HepG2 (cell line): ENCODE results near the gene CHDH. TPM values are rescaled to one million over a fixed set of nuclear protein-coding genes. Genes with fewer than 3 reads are reported as not detected.

Source experiments
- ATAC-seq: fragments of 200-7000 bp; cut with Tn5 transposase; 3 replicates; pipeline ENCODE4 v1.9.1; 2020; ENCODE audit warnings: mild to moderate bottlenecking, moderate library complexity
- BruUV-seq: library from RNA; stranded (reverse); fragments of 400-500 nt; replicated peaks from 2 replicates; lab custom pipeline; 2021; lab: Mats Ljungman, UMichigan
- CTCF ChIA-PET: fragments of 300-600 bp; formaldehyde crosslinking; extraction: SDS; loops from one replicate; lab custom pipeline; 2021; ENCODE audit warnings: low total read pairs, inconsistent platforms, low intra/inter-chr PET ratio; lab: Yijun Ruan, JAX
- POLR2A ChIA-PET: fragments of 350-600 bp; sonication (Branson Sonifier 250); formaldehyde crosslinking; loops from one replicate; lab custom pipeline; 2020; ENCODE audit warnings: antibody characterized with exemption, inconsistent platforms; lab: Yijun Ruan, JAX
- DNase-seq: peaks from one replicate; pipeline ENCODE4 v3.0.0-alpha.2; 2015; ENCODE audit warnings: low spot score
- FAIRE-seq: peaks from 3 replicates; lab custom pipeline; 2011; peaks lifted over from hg19 to GRCh38; lab: Jason Lieb, UNC
- H2AFZ ChIP-seq: one replicate; pipeline ENCODE4 v1.6.1; 2011; ENCODE audit warnings: low read length, inconsistent platforms
- H3K27ac ChIP-seq: fragments of 300-600 bp; 3 replicates; pipeline ENCODE4 v1.8.0; 2011; ENCODE audit warnings: mixed run types, mild to moderate bottlenecking, mixed read lengths, low read length, inconsistent platforms; ENCODE audit not compliant: insufficient read depth; ENCODE audit errors: extremely low read length
- H3K27me3 ChIP-seq, 2 experiments: fragments of 200-600 bp in 1 of 2; 2 replicates in 1 of 2; 3 replicates in 1 of 2; pipeline versions ENCODE4 v1.6.0 to v1.8.0; 2011; ENCODE audit warnings: low read length in 2 of 2, mild to moderate bottlenecking in 2 of 2, moderate library complexity in 2 of 2, inconsistent platforms in 1 of 2; ENCODE audit not compliant: insufficient read depth in 2 of 2, control insufficient read depth in 1 of 2
- H3K36me3 ChIP-seq, 2 experiments: fragments of 200-600 bp in 1 of 2; replicated peaks in 1 of 2; 2 replicates in 1 of 2; 3 replicates in 1 of 2; pipeline versions ENCODE4 v1.5.1 to v1.8.0; 2011; ENCODE audit warnings: low read length in 2 of 2, inconsistent platforms in 1 of 2; ENCODE audit not compliant: insufficient read depth in 2 of 2, control insufficient read depth in 1 of 2
- H3K4me1 ChIP-seq: 2 replicates; pipeline ENCODE4 v1.5.1; 2012; ENCODE audit warnings: low read length, inconsistent platforms; ENCODE audit not compliant: insufficient read depth
- H3K4me2 ChIP-seq: 2 replicates; pipeline ENCODE4 v1.6.0; 2011; ENCODE audit warnings: low read depth, low read length, inconsistent platforms
- H3K4me3 ChIP-seq, 3 experiments: fragments of 200-600 bp in 1 of 3; sonication (generic), shearing (Covaris generic) in 1 of 3; replicated peaks in 1 of 3; 2 replicates each; pipeline ENCODE4 v1.5.1; 2011 to 2016; ENCODE audit warnings: low read length in 3 of 3, inconsistent platforms in 2 of 3, low read depth in 2 of 3, mild to moderate bottlenecking in 2 of 3, control low read depth in 1 of 3, mixed read lengths in 1 of 3; ENCODE audit not compliant: insufficient read depth in 1 of 3
- H3K79me2 ChIP-seq: one replicate; pipeline ENCODE4 v1.6.1; 2011; ENCODE audit warnings: low read length, inconsistent platforms; ENCODE audit not compliant: insufficient read depth
- H3K9ac ChIP-seq: 2 replicates; pipeline ENCODE4 v1.6.0; 2011; ENCODE audit warnings: mild to moderate bottlenecking, low read depth, low read length, inconsistent platforms; ENCODE audit not compliant: insufficient read depth
- H3K9me3 ChIP-seq: 2 replicates; pipeline ENCODE4 v1.5.1; 2012; ENCODE audit warnings: mild to moderate bottlenecking, low read length
- H4K20me1 ChIP-seq: 2 replicates; pipeline ENCODE4 v1.6.0; 2011; ENCODE audit warnings: inconsistent platforms, mild to moderate bottlenecking, low read length, moderate library complexity; ENCODE audit not compliant: insufficient read depth
- CBFB ChIP-seq: sonication (generic); formaldehyde crosslinking; IDR thresholded peaks from 2 replicates; pipeline ENCODE4 v1.4.0; 2020; ENCODE audit warnings: missing genetic modification reagents
- ESRRA ChIP-seq: sonication (generic); formaldehyde crosslinking; IDR thresholded peaks from 2 replicates; pipeline ENCODE4 v1.5.1; 2020; ENCODE audit warnings: mild to moderate bottlenecking, low read depth, missing genetic modification reagents
- FOXO4 ChIP-seq: sonication (generic); formaldehyde crosslinking; conservative IDR thresholded peaks from 2 replicates; pipeline ENCODE4 v1.8.1; 2023; ENCODE audit warnings: missing genetic modification reagents
- HOXA9 ChIP-seq: sonication (generic); formaldehyde crosslinking; IDR thresholded peaks from 2 replicates; pipeline ENCODE4 v1.8.1; 2022; ENCODE audit warnings: missing genetic modification reagents, mild to moderate bottlenecking, moderate library complexity, borderline replicate concordance
- MAFK ChIP-seq, 2 experiments: IDR thresholded peaks in 1 of 2; conservative IDR thresholded peaks in 1 of 2; 2 replicates each; pipeline ENCODE4 v1.6.1; 2011; ENCODE audit warnings: improper control_type of control experiment in 2 of 2, low read length in 2 of 2
- YEATS4 ChIP-seq: sonication (generic); formaldehyde crosslinking; IDR thresholded peaks from 2 replicates; pipeline ENCODE4 v1.4.0; 2020; ENCODE audit warnings: missing genetic modification reagents, borderline replicate concordance
- ZBTB21 ChIP-seq: sonication (generic); formaldehyde crosslinking; IDR thresholded peaks from 2 replicates; pipeline ENCODE4 v1.4.0; 2020; ENCODE audit warnings: missing genetic modification reagents
- ZBTB7A ChIP-seq: sonication (generic); formaldehyde crosslinking; IDR thresholded peaks from 2 replicates; pipeline ENCODE4 v1.8.0; 2022; ENCODE audit warnings: mild to moderate bottlenecking, missing genetic modification reagents
- ZBTB8A ChIP-seq: sonication (generic); formaldehyde crosslinking; IDR thresholded peaks from 2 replicates; pipeline ENCODE4 v1.4.0; 2020; ENCODE audit warnings: mild to moderate bottlenecking, low read depth, missing genetic modification reagents, borderline replicate concordance
- ZNF543 ChIP-seq: sonication (generic); formaldehyde crosslinking; IDR thresholded peaks from 2 replicates; pipeline ENCODE4 v1.4.0; 2020; ENCODE audit warnings: mild to moderate bottlenecking, missing genetic modification reagents
- WGBS: methylation state at CpG from one replicate; pipeline ENCODE4 v1.1.6; 2017; ENCODE audit warnings: low lambda C conversion rate; 5-methylcytosine and 5-hydroxymethylcytosine counted together
- in situ Hi-C: cut with HindIII; loops from 2 replicates; pipeline ENCODE4 v1.10.0; 2017; ENCODE audit warnings: low pct_unique_long_range_greater_than_20kb; ENCODE audit not compliant: extremely low pct_ligation_motif_present
- intact Hi-C: fragments of 100-400 bp; cut with micrococcal nuclease; formaldehyde crosslinking; loops from one replicate; pipeline ENCODE4 v1.10.0; 2022; ENCODE audit not compliant: unreplicated experiment
- polyA plus RNA-seq, 8 experiments: library from polyadenylated mRNA; depleted of rRNA in 3 of 8; stranded (reverse) in 7 of 8; unstranded in 1 of 8; fragments of >200 nt; fragmentation: Illumina TruSeq in 4 of 8; extraction: Trizol in 4 of 8; gene quantifications; 2 replicates each; pipeline versions ENCODE4 v1.2.1 to v1.2.3, GENCODE V29; 2011 to 2016; ENCODE audit warnings: low read depth in 4 of 8, missing spikeins in 1 of 8, mixed read lengths in 1 of 8; ENCODE audit not compliant: insufficient read depth in 1 of 8
- total RNA-seq, 5 experiments: library from RNA; depleted of rRNA; stranded (reverse); fragments of >200 nt; fragmentation: Illumina TruSeq; extraction: Trizol; gene quantifications; 2 replicates each; pipeline ENCODE4 v1.2.3, GENCODE V29; 2016; ENCODE audit warnings: low read depth in 1 of 5

Gene CHDH
- total and polyA plus RNA-seq, 2 of the 13 experiments (the other 11 are each of a cell fraction or from before 2014, with no cell fraction given): 28.1 to 48.9 TPM

- Histone ChIP-seq H3K4me1 (no peaks in the 10 kb centered on the region), H2AFZ (no peak overlapping the region), H3K9me3 (no peaks in the 10 kb centered on the region), H3K79me2 (no peaks in the 10 kb centered on the region), H3K27me3 (peaks cover 0 to 1% of the 10 kb centered on the region in 2 experiments; a peak in 1 of 5 replicates), H3K36me3 (no peaks in the 10 kb centered on the region), H4K20me1 (no peaks in the 10 kb centered on the region), H3K4me2 (no peak overlapping the region), H3K9ac (no peak overlapping the region), H3K4me3 (no peak overlapping the region), H3K27ac (no peak overlapping the region)
- POLR2A ChIA-PET: no interaction called here
- ATAC-seq (no peak), DNase-seq (no peak), FAIRE-seq (no peak)
- CTCF ChIA-PET: no interaction called here
- WGBS: 48% methylated on average over 9 of the region's 9 CpGs
- in situ Hi-C loops: no loop called here
- BruUV-seq: no TSS peak
- intact Hi-C loops: no loop called here
- TF ChIP-seq MAFK (conservative IDR thresholded peaks at IDR 0.05 in 1 of 2, IDR thresholded peaks at IDR 0.05 in 1 of 2; ENCODE audit: low read length in 2 of 2) (0 out of 4 replicates have a peak, but pooled peaks of 1 of the 2 experiments have one; percentile 38), ZBTB21 (no peak)
Observed at GRCh38 chr3:53776494-53777101, 69.6 kb downstream of the CHDH start.

- no peak overlapping the region for H2AFZ ChIP-seq
- CTCF ChIA-PET: no interaction called here
Observed at GRCh38 chr3:53775834-53776251, 70.4 kb downstream of the CHDH start.

More at GRCh38 chr3:53775834-53776251, 70.4 kb downstream of the CHDH start:
- POLR2A ChIA-PET: no interaction called here
- Histone ChIP-seq H3K36me3 (no peaks in the 10 kb centered on the region), H3K4me1 (no peaks in the 10 kb centered on the region), H3K9me3 (no peaks in the 10 kb centered on the region), H4K20me1 (no peaks in the 10 kb centered on the region), H3K4me2 (no peak overlapping the region), H3K27me3 (peaks cover 0 to 1% of the 10 kb centered on the region in 2 experiments; a peak in 1 of 5 replicates), H3K9ac (no peak overlapping the region), H3K4me3 (no peak overlapping the region), H3K27ac (no peak overlapping the region), H3K79me2 (no peaks in the 10 kb centered on the region)
- in situ Hi-C loops: no loop called here
- TF ChIP-seq FOXO4 (no peak), ESRRA (CRISPR knock-in tag) (no peak), MAFK (conservative IDR thresholded peaks at IDR 0.05 in 1 of 2, IDR thresholded peaks at IDR 0.05 in 1 of 2; ENCODE audit: low read length in 2 of 2) (no peak), ZBTB8A (CRISPR knock-in tag) (no peak), HOXA9 (no peak), ZBTB7A (no peak), ZNF543 (CRISPR knock-in tag) (no peak), CBFB (CRISPR knock-in tag) (no peak), YEATS4 (CRISPR knock-in tag) (no peak)
- WGBS: 54% methylated on average over 5 of the region's 5 CpGs
- intact Hi-C loops: no loop called here
- BruUV-seq: no TSS peak
- FAIRE-seq: no peak
- peak; percentile 34; the same call in 1 of the 3 replicates for ATAC-seq
- DNase-seq: no peak
